Measurements from ENCODE around the gene MESP2.

Gene MESP2

DNA sequence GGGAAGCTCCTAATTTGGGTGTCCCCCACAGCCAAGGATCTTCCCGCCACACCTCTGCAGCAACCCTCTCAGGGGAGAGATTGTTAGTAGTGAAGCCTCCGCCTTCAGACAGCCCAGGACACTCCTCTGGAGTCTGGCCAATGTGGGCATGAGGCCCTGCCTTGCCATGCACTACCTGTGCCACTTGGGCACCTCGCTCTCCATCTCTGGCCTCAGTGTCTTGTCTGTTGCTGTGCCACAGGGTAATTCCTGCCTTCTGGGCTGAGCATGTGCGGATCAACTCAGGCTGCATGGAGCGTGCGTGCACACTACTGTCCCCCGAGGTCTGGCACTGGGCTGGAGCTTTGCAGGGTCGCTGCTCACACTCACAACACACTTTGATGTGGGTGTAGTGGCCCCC, 17.2 kb upstream of the MESP2 start:
- no peak overlapping the region for H3K27ac Mint-ChIP-seq
- DNase-seq: no peak
- H3K4me1 Mint-ChIP-seq: peaks cover 36% of the 10 kb centered on the region
- TF ChIP-seq, protein P1, sequence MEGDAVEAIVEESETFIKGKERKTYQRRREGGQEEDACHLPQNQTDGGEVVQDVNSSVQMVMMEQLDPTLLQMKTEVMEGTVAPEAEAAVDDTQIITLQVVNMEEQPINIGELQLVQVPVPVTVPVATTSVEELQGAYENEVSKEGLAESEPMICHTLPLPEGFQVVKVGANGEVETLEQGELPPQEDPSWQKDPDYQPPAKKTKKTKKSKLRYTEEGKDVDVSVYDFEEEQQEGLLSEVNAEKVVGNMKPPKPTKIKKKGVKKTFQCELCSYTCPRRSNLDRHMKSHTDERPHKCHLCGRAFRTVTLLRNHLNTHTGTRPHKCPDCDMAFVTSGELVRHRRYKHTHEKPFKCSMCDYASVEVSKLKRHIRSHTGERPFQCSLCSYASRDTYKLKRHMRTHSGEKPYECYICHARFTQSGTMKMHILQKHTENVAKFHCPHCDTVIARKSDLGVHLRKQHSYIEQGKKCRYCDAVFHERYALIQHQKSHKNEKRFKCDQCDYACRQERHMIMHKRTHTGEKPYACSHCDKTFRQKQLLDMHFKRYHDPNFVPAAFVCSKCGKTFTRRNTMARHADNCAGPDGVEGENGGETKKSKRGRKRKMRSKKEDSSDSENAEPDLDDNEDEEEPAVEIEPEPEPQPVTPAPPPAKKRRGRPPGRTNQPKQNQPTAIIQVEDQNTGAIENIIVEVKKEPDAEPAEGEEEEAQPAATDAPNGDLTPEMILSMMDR (IDR thresholded peaks at IDR 0.05): no peak
- H3K36me3 Mint-ChIP-seq (ENCODE audit: low read depth): no peaks in the 10 kb centered on the region
- no peak overlapping the region for H3K4me3 Mint-ChIP-seq
- peaks cover 4% of the 10 kb centered on the region for H3K9me3 Mint-ChIP-seq
- H3K27me3 Mint-ChIP-seq (ENCODE audit: low read depth, poor library complexity): peaks cover 57% of the 10 kb centered on the region

DNA sequence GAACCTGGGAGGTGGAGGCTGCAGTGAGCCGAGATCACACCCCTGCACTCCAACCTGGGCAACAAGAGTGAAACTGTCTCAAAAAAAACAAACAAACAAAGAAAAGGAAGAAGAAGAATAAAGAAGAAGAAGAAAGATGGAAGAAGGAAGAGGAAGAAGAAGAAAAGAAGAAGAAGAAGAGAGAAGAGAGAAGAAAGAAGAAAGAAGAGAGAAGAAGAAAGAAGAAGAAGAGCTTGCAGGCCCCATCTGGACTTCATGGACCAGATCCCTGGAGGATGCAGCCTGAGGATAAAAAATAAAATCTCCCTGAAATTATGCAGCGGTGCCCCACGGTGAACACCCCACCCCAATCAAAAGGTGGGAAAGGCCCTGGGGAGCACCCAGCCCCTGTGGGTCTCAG, 16.3 kb upstream of the MESP2 start:
- TF ChIP-seq, protein P1 (IDR thresholded peaks at IDR 0.05): no peak
- Mint-ChIP-seq H3K27me3 (ENCODE audit: low read depth, poor library complexity) (peaks cover 51% of the 10 kb centered on the region), H3K27ac (no peak overlapping the region), H3K36me3 (ENCODE audit: low read depth) (no peaks in the 10 kb centered on the region), H3K9me3 (peaks cover 5% of the 10 kb centered on the region), H3K4me1 (peaks cover 36% of the 10 kb centered on the region), H3K4me3 (no peak overlapping the region)
- no peak for DNase-seq

DNA sequence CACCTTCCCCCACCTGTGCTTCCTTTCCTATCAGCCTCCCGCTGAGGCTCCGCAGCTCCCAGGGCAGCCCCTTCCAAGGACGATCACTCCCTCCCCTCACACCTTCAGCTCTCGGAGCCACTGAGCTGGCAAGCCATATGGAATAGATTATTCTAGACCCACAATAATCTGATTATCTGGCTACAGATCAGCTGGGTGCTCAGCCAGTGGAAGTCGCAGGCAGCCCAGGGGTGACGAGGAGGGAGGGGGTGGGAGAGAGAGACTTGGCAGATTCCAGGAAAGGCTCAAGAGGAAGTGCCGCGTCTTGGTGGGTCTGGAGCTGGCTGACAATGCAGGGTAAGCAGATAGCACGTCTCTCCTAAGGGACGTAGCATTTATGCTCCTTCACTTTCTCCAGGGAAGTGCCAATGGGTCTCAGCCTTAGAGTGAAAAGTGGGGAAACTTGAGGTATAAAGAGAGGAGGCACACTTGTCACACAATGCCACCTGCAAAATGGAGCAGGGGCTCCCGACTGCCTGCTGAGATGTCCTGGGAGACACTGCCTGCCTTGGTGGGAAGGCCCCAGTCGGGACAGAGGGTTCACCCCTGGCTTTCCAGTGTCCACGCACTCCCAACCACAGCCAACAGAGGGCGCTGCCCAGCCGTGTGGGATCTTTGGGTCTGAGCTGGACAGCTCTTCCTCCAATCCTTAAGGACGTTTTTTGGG, 15.7 kb upstream of the MESP2 start:
- H3K27me3 Mint-ChIP-seq (ENCODE audit: low read depth, poor library complexity): peaks cover 54% of the 10 kb centered on the region
- H3K4me1 Mint-ChIP-seq: peaks cover 36% of the 10 kb centered on the region
- no peak overlapping the region for H3K27ac Mint-ChIP-seq
- H3K36me3 Mint-ChIP-seq (ENCODE audit: low read depth): no peaks in the 10 kb centered on the region
- peak; percentile 92 for DNase-seq
- TF ChIP-seq, protein P1 (IDR thresholded peaks at IDR 0.05): peak; percentile 94
- H3K4me3 Mint-ChIP-seq: no peak overlapping the region
- H3K9me3 Mint-ChIP-seq: peaks cover 5% of the 10 kb centered on the region

DNA sequence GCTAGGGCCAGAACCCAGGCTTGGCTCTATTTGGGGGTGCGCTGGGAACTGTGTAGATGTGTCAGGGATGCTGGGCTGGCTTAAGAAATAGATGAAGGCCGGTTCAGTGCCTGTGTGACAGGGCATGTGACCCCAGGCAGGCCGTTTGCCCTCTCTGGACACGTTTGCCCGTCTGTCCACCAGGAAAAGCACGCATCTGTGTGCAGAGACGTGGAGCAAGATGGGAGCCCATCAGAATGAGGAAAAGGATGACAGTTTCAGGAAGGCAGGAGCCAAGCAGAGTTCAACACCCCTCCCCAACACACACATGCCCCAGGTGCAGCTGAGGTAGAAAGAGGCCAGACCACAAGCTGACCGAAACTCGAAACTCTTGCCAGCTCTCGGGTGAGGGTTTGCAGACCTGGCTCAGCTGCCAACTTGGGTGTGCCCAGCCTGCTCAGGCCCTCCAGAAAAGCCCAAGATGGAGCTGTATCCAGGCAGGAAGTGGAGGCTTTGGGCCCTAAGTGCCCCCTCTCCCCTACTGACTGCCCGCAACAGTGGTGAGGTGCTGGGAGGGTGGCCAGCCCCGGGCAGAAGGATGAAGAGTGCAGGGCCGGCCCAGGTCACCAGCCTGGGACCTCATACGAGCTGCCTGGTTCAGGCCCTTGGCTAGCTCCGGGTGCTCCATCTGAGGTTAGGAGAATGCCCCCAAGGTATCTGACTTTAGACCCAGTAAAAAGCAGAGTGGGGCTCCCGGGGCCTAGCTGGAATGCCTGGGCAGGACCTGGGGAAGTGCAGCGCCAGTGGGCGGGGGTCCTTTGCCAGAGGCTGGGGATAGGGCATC, 14.9 kb upstream of the MESP2 start:
- H3K27ac Mint-ChIP-seq: no peak overlapping the region
- peaks cover 5% of the 10 kb centered on the region for H3K9me3 Mint-ChIP-seq
- peaks cover 36% of the 10 kb centered on the region for H3K4me1 Mint-ChIP-seq

DNA sequence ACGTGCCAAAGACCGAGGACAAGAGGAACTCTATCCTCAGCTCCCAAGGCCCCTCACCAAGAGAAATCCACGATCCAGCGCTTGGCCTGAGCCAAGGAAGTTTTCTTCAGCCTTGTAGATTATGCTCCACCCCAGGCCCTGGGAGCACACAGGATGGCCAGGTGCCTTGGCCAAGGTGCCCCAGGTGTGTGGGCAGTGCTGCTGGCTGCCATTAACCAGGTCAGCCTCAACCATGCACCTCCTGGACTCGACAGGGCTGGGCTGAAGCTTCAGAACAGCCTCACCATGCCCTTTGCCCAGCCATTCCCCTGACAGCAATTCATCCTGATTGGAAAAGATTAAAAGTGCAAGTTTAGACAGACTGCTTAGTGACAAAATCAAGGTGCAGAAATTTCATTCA, 14.2 kb upstream of the MESP2 start:
- Mint-ChIP-seq H3K27ac (no peak overlapping the region), H3K9me3 (peaks cover 5% of the 10 kb centered on the region), H3K27me3 (ENCODE audit: low read depth, poor library complexity) (peaks cover 53% of the 10 kb centered on the region)

More for the DNA sequence above, 14.9 kb upstream of the MESP2 start:
- no peak overlapping the region for H3K4me3 Mint-ChIP-seq
- H3K27me3 Mint-ChIP-seq (ENCODE audit: low read depth, poor library complexity): peaks cover 54% of the 10 kb centered on the region
- no peaks in the 10 kb centered on the region for H3K36me3 Mint-ChIP-seq (ENCODE audit: low read depth)
- TF ChIP-seq, protein P1 (IDR thresholded peaks at IDR 0.05): peak; percentile 14
- no peak for DNase-seq

More for the DNA sequence above, 14.2 kb upstream of the MESP2 start:
- TF ChIP-seq, protein P1 (IDR thresholded peaks at IDR 0.05): no peak
- H3K4me3 Mint-ChIP-seq: no peak overlapping the region
- H3K4me1 Mint-ChIP-seq: peaks cover 36% of the 10 kb centered on the region
- DNase-seq: no peak
- no peaks in the 10 kb centered on the region for H3K36me3 Mint-ChIP-seq (ENCODE audit: low read depth)

Measured in nephron progenitor cell (in vitro differentiated cells).